Bronchial epithelial cell (primary cell): ENCODE measurements around the gene ALX4. TPM values are rescaled to one million over a fixed set of nuclear protein-coding genes. Genes with fewer than 3 reads are reported as not detected.

Source experiments
- DNase-seq: peaks from one replicate; pipeline ENCODE4 v3.0.0-alpha.2; 2010; ENCODE audit warnings: low read depth
- FAIRE-seq: peaks from 2 replicates; lab custom pipeline; 2011; peaks lifted over from hg19 to GRCh38; lab: Jason Lieb, UNC
- H3K27me3 ChIP-seq: 2 replicates; pipeline ENCODE4 v1.5.1; 2011; ENCODE audit warnings: low read length; ENCODE audit not compliant: control insufficient read depth, insufficient read depth
- H3K36me3 ChIP-seq: 2 replicates; pipeline ENCODE4 v1.5.1; 2011; ENCODE audit warnings: low read length; ENCODE audit not compliant: control insufficient read depth, insufficient read depth
- H3K4me3 ChIP-seq: 2 replicates; pipeline ENCODE4 v1.5.1; 2011; ENCODE audit warnings: mild to moderate bottlenecking, low read depth, low read length, control low read depth
- total RNA-seq: library from RNA; depleted of rRNA; stranded (reverse); fragments of >200 nt; gene quantifications from 2 replicates; pipeline ENCODE4 v1.2.1, GENCODE V29; 2014
- TF ChIP-seq, protein P1 (sequence below): IDR thresholded peaks from 2 replicates; pipeline ENCODE4 v1.5.1; 2011; ENCODE audit warnings: mild to moderate bottlenecking, moderate library complexity, low read length, control low read depth, inconsistent platforms; ENCODE audit not compliant: insufficient read depth, severe bottlenecking

Gene ALX4
- total RNA-seq, 1 donor from 2014 or later, result under 0.01 TPM

DNA sequence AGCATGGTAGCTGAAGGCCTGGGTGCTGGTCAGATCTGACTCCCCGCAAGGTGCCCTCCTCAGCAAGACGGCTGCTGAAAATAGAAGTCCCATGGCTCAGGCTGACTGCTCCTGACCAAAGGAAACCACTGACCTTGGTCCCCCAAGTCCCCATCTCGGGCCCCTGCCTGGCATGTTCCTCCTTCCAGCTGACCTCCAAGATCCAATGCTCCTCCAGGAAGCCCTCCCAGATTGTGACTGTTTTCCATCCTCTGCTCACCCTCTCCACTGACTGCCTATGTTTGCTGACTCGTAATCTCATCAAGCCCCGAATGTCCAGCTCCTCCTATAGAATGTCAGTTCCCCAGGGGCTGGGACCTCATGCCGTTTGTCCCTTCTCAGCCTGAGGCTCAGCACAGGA, 30.5 kb downstream of the ALX4 start:
- FAIRE-seq, result no peak
- Histone ChIP-seq H3K36me3 (no peaks in the 10 kb centered on the region), H3K4me3 (no peak overlapping the region), H3K27me3 (peaks cover 1% of the 10 kb centered on the region)
- TF ChIP-seq, protein P1, sequence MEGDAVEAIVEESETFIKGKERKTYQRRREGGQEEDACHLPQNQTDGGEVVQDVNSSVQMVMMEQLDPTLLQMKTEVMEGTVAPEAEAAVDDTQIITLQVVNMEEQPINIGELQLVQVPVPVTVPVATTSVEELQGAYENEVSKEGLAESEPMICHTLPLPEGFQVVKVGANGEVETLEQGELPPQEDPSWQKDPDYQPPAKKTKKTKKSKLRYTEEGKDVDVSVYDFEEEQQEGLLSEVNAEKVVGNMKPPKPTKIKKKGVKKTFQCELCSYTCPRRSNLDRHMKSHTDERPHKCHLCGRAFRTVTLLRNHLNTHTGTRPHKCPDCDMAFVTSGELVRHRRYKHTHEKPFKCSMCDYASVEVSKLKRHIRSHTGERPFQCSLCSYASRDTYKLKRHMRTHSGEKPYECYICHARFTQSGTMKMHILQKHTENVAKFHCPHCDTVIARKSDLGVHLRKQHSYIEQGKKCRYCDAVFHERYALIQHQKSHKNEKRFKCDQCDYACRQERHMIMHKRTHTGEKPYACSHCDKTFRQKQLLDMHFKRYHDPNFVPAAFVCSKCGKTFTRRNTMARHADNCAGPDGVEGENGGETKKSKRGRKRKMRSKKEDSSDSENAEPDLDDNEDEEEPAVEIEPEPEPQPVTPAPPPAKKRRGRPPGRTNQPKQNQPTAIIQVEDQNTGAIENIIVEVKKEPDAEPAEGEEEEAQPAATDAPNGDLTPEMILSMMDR, result no peak
- DNase-seq, result no peak

DNA sequence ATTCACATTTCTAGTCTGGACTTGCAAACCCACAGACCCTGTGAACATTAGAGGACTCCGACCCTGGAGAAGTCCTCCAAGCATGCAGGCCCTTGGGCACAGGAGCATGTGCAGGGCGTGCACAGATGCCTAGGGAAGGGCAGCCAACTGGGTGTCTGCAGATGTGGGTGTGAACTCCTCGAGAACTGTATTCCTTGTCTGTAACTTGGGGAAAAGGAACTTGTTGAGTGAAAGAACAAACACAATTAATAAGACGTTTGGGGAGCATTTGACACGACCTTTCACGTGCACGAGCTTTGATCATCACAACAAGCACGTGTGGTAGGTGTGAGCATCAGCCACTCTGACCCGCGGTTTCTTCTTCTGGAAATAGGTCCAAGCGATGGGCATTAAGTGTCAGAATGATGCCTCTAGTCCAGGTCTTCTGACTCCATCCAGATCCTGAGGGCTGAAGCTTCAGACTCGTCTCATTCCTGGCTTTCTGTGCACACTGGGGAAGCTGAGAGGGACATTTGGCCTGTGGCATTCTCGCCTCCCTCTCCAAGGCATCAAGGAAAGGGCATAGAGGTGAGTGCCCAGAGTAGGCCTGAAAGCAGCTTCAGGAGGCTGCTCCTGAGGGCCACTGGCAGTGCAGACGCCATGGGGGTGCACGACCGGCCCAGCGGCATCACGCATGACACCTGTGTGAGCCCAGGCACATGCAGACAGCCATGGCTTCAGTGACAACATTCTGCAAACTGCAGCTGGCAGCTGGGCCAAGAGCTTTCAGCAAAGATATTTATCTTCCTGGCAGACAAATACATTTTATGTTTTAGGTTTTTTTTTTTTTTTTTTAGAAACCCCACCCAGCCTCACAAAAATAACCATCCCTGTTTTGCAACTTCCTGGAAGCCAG, 32.5 kb downstream of the ALX4 start:
- Histone ChIP-seq H3K4me3 (no peak overlapping the region), H3K36me3 (no peaks in the 10 kb centered on the region), H3K27me3 (peaks cover 1% of the 10 kb centered on the region)
- DNase-seq (no peak), FAIRE-seq (no peak)
- TF ChIP-seq, protein P1, result no peak

DNA sequence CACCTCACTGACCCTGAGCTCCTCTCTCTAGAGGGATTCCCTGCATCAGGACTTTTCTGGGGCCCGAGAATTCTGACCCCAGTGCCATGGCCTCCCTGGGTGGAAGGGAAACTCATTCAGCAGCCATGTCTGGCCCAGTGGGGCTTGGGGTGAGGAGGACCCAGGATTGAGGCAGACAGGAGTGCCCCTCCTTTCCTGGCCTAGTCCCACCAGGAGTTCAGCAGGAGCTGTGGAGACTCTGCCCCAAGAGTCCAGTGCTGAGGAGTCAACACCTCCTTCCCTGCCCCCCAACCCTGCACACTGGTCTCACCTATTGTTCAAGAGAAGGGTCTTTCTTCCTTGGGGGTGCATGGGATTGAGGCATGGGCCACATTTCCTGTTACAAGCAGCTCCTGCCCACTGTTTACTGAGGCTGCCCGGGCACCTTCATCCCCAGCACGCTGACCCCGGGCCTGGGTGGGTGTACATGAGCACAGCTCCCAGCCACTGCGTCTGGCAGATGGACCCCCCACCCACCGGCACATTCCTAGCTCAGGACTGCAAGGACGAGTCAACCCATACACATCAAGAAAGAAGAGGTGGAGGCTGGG, 33.9 kb downstream of the ALX4 start:
- Histone ChIP-seq H3K36me3 (no peaks in the 10 kb centered on the region), H3K27me3 (peaks cover 1% of the 10 kb centered on the region), H3K4me3 (no peak overlapping the region)
- no peak for DNase-seq
- FAIRE-seq, result no peak
- TF ChIP-seq, protein P1, result no peak

DNA sequence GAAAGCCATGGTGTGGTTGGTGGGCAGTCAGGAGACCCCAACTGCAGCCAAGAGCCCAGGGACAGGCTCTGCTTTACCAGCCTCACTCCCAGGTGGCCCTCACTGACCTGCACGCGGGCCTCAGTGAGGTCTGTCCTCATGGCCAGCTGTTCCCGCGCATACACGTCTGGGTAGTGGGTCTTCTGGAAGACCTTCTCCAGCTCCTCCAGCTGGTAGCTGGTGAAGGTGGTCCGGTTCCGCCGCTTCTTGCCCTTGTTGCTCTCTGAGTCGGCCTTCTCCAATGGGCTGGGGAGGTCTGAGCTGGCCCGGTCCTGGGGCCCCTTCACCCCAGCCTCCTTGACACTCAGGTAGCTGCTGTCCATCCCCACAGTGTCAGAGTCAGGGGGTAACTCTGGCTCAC, 34.7 kb downstream of the ALX4 start:
- Histone ChIP-seq H3K36me3 (no peaks in the 10 kb centered on the region), H3K4me3 (no peak overlapping the region), H3K27me3 (peaks cover 1% of the 10 kb centered on the region)
- TF ChIP-seq, protein P1, result no peak
- DNase-seq (no peak), FAIRE-seq (no peak)

DNA sequence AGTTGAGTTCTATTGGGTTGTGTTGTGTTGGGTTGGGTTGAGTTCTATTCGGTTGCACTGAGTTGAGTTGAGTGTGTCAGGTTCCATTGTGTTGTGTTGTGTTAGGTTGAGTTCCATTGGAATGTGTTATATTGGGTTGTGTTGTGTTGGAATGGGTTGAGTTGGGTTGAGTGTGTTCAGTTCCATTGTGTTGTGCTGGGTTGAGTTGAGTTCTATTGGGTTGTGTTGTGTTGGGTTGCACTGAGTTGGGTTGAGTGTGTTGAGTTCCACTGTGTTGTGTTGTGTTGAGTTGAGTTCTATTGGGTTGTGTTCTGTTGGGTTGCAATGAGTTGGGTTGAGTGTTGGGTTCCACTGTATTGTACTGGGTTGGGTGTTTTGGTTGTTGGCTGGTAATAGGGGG, 35.5 kb downstream of the ALX4 start:
- H3K36me3 ChIP-seq, result no peaks in the 10 kb centered on the region
- no peak for DNase-seq
- TF ChIP-seq, protein P1, result no peak
- FAIRE-seq, result peak; percentile 84
- peaks cover 1% of the 10 kb centered on the region for H3K27me3 ChIP-seq
- H3K4me3 ChIP-seq, result no peak overlapping the region
